ENCODE data around the gene CHST8.

The CHST8 gene

DNA sequence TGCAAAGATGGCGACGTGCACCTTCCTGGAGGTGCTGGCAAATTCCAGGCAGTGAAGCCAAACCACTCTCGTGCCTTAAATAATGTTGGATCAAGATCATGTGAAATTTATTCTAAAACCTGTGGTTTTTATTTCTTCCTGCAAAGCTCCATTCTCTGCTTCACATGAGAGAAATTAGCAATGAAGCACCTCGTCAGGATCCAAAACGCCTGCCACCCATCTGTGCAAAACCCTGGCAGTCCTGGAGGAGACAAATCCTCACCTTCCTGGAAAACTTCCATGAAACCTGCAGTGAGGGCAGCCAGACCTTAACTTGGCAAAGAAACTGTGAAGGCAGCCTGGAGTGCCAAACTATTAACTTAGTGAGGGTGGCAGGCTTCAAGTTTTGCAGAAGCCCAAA is 47.6 kb downstream of the CHST8 start:
- TF ChIP-seq, protein P1, sequence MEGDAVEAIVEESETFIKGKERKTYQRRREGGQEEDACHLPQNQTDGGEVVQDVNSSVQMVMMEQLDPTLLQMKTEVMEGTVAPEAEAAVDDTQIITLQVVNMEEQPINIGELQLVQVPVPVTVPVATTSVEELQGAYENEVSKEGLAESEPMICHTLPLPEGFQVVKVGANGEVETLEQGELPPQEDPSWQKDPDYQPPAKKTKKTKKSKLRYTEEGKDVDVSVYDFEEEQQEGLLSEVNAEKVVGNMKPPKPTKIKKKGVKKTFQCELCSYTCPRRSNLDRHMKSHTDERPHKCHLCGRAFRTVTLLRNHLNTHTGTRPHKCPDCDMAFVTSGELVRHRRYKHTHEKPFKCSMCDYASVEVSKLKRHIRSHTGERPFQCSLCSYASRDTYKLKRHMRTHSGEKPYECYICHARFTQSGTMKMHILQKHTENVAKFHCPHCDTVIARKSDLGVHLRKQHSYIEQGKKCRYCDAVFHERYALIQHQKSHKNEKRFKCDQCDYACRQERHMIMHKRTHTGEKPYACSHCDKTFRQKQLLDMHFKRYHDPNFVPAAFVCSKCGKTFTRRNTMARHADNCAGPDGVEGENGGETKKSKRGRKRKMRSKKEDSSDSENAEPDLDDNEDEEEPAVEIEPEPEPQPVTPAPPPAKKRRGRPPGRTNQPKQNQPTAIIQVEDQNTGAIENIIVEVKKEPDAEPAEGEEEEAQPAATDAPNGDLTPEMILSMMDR (IDR thresholded peaks at IDR 0.05; ENCODE audit: control insufficient read depth, insufficient read depth, low read depth, low read length, missing control alignments) = no peak

DNA sequence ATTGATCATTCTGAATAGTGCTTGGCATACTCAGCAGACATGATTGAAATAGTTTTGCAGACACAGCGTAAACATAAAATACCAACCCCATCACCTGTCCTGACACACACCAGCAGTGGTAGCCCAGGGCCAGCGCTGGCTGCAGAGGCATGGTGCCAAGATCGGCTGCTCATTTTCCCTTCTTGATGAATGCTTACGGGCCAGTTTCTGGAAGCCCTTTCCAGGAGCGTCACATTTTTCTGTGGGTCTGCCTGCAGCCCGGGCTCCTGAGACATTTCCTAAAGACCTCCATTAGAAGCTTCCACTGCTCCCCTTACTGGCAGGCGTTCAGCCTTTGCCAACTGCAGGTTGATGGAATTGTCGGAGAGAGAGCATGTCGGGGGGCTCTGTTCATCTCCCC is 48.6 kb downstream of the CHST8 start:
- H3K4me3 ChIP-seq (ENCODE audit: control insufficient read depth, low read depth, low read length) = no peak overlapping the region
- TF ChIP-seq, protein P1 (IDR thresholded peaks at IDR 0.05; ENCODE audit: control insufficient read depth, insufficient read depth, low read depth, low read length, missing control alignments) = no peak
- DNase-seq (ENCODE audit: low read depth) = no peak

More for the DNA sequence above, 47.6 kb downstream of the CHST8 start:
- no peak for DNase-seq (ENCODE audit: low read depth)
- no peak overlapping the region for H3K4me3 ChIP-seq (ENCODE audit: control insufficient read depth, low read depth, low read length)

DNA sequence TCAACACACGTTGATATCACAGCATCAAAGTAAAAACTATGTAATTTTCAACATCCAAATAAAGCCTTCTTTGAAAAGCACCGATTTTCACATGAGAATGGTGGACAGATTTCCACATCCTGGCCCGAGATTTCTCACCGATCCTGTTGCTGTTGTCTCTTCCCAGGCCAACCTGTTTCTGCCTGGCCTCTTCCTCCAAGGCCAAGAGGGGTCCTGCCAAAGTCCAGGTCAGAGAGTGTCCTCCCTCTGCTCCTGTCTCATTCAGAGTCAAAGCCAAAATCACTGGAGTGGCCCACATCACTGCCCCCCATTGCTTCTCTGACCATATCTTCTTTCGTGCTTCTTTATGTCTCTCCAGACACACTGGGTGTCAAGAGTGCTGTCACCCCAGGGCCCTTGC is 49.5 kb downstream of the CHST8 start:
- H3K4me3 ChIP-seq (ENCODE audit: control insufficient read depth, low read depth, low read length) = no peak overlapping the region
- TF ChIP-seq, protein P1 (IDR thresholded peaks at IDR 0.05; ENCODE audit: control insufficient read depth, insufficient read depth, low read depth, low read length, missing control alignments) = no peak
- no peak for DNase-seq (ENCODE audit: low read depth)

DNA sequence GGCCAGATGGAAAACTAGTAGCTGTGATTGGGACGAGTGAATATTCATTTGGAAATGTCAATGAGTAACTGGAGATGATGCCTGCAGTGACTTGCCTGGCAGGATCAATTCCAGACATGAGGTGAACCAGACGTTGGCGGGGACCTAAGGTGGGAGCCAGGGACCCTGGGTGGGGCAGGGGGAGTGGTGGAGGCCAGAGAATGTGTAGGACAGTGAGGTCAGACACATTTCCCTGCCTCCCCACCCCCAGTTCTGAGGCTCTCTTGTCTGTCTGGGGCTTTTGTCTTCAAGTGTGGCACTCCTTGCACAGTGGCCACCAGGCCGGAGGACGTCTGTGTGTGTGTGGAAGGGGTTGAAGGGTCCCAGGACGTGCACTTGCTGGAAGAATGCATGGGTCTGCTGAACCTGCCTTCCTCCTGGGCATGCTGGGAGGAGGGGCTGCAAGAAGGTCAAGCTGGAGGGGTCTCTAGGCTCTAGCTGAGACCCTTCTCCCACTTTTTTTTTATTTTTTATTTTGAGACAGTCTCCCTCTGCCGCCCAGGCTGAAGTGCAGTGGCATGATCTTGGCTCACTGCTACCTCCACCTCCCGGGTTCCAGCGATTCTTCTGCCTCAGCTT is 51.6 kb downstream of the CHST8 start:
- TF ChIP-seq, protein P1 (IDR thresholded peaks at IDR 0.05; ENCODE audit: control insufficient read depth, insufficient read depth, low read depth, low read length, missing control alignments) = no peak
- no peak for DNase-seq (ENCODE audit: low read depth)
- no peak overlapping the region for H3K4me3 ChIP-seq (ENCODE audit: control insufficient read depth, low read depth, low read length)

DNA sequence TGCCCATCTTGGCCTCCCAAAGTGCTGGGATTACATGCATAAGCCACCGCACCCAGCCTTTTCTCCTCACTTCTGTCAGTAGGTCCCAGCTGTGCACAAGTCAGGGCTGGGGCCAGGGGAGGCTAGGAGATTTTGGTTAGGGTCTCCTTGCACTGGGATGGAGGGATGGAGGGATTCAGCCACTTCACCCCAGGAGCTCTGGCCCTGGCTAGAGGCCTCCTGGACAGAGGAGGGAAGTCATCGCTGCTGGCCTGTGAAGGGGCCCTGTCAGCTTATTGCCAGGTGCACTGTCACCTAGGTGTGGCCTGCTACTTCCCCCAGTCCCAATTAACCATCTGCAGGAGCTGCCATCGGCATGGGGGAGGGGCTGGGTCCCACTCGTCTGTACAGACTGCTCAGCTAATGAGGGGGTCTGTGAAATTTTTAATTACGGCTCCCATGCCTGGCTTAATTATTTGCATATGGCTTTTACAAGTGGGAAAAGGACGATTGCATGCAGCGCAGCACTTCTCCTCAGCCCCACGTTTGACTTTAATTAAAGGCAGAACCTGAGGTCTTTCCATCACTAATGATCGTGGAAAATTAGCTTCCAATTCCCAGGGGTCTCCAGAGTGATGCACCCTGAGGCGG is 52.4 kb downstream of the CHST8 start:
- H3K4me3 ChIP-seq (ENCODE audit: control insufficient read depth, low read depth, low read length) = no peak overlapping the region
- TF ChIP-seq, protein P1 (IDR thresholded peaks at IDR 0.05; ENCODE audit: control insufficient read depth, insufficient read depth, low read depth, low read length, missing control alignments) = no peak
- no peak for DNase-seq (ENCODE audit: low read depth)

DNA sequence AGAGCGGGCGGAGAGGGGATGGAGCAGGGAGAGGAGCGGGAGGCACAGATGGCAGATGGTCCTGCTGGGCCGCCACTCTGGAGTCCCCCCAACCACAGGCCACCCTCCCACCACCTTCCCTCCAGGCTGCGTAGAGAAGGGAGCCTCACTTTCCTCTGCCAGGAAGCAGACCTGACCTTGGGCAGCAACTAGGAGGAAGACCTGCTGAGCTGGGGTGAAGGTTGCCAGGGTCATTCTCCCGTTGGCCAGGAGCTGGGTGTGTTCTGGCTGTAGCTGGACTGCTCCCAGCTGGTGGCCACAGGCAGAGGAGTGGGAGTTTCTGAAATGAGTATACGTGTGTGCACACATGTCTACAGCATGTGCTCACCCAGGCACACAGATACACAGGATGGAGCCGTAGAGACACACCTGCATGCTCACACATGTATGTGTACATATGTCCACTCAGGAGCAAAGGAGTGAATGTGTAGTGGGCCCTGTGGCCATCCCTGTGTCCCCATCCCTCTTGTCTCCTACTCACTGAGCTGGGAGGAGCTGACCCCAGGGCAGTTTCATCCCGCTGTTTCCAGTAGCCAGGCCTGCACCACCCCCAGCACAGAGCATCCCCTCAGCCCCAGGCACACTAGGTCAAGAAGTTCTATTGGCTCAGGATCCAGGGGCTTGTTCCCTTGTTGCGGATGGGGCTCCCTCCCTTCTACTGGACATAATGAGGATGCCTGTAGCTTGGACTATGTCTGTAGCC is 53.0 kb downstream of the CHST8 start:
- H3K4me3 ChIP-seq (ENCODE audit: control insufficient read depth, low read depth, low read length) = no peak overlapping the region
- no peak for DNase-seq (ENCODE audit: low read depth)
- TF ChIP-seq, protein P1 (IDR thresholded peaks at IDR 0.05; ENCODE audit: control insufficient read depth, insufficient read depth, low read depth, low read length, missing control alignments) = no peak
